GOT3 (cell line): ENCODE data around the gene TTYH1.

ENCODE experiments used
- DNase-seq: peaks from one replicate; lab custom pipeline; 2025; ENCODE audit warnings: mixed read lengths; lab: John Stamatoyannopoulos, UW

Gene TTYH1

GRCh38 chr19:54422136-54422535, 6.9 kb downstream of the TTYH1 start:
- DNase-seq: no peak

GRCh38 chr19:54424201-54424600, 8.9 kb downstream of the TTYH1 start:
- no peak for DNase-seq

GRCh38 chr19:54424660-54425381, 9.6 kb downstream of the TTYH1 start:
- no peak for DNase-seq

GRCh38 chr19:54425382-54425723, 10.1 kb downstream of the TTYH1 start:
- no peak for DNase-seq

GRCh38 chr19:54426291-54426931, 11.1 kb downstream of the TTYH1 start:
- no peak for DNase-seq

- DNase-seq: no peak
These were observed 12.3 kb downstream of the TTYH1 start for GRCh38 chr19:54427586-54427985.

- no peak for DNase-seq
These were observed 13.3 kb downstream of the TTYH1 start for GRCh38 chr19:54428323-54429175.

- no peak for DNase-seq
These were observed 13.9 kb downstream of the TTYH1 start for GRCh38 chr19:54429176-54429495.

- no peak for DNase-seq
These were observed 14.4 kb downstream of the TTYH1 start for GRCh38 chr19:54429545-54430227.

GRCh38 chr19:54430306-54431254, 15.3 kb downstream of the TTYH1 start:
- no peak for DNase-seq

GRCh38 chr19:54431255-54431838, 16.1 kb downstream of the TTYH1 start:
- DNase-seq: no peak

GRCh38 chr19:54432144-54432738, 17.0 kb downstream of the TTYH1 start:
- DNase-seq: no peak

- DNase-seq: no peak
These were observed 18.4 kb downstream of the TTYH1 start for GRCh38 chr19:54433697-54434096.

- DNase-seq: no peak
These were observed 19.0 kb downstream of the TTYH1 start for GRCh38 chr19:54434112-54434872.

- no peak for DNase-seq
These were observed 19.6 kb downstream of the TTYH1 start for GRCh38 chr19:54434873-54435214.

GRCh38 chr19:54435551-54436016, 20.3 kb downstream of the TTYH1 start:
- no peak for DNase-seq

- no peak for DNase-seq
These were observed 20.8 kb downstream of the TTYH1 start for GRCh38 chr19:54436031-54436523.

GRCh38 chr19:54436628-54437252, 21.5 kb downstream of the TTYH1 start:
- DNase-seq: no peak
